Right renal pelvis (tissue), 4 donors: ENCODE data around the gene C2orf80. TPM values are rescaled to one million over a fixed set of nuclear protein-coding genes. Genes with fewer than 3 reads are reported as not detected.
A peak's percentile ranks its signal among the peaks of the same experiment; 100 is the strongest.
"Not testable (repeated sequence)": the region's sequence is repeated elsewhere in the genome, so short reads cannot be mapped to it uniquely, and the experiment has no call there.

Experiments
- DNase-seq, 4 donors: peaks; one replicate each; pipeline ENCODE4 v3.0.0-alpha.2; 2013; ENCODE audit warnings: low read depth in 4 of 4, low spot score in 3 of 4, missing footprints in 1 of 4
- polyA plus RNA-seq, 4 donors: library from polyadenylated mRNA; unstranded; fragments of 120-200 nt; gene quantifications; one replicate each; pipeline ENCODE4 v1.2.1, GENCODE V29; 2013; ENCODE audit not compliant: insufficient read length in 4 of 4

Gene C2orf80
- polyA plus RNA-seq, 4 donors, result 0.17 to 0.50 (median 0.31) TPM; not detected in 1

DNA sequence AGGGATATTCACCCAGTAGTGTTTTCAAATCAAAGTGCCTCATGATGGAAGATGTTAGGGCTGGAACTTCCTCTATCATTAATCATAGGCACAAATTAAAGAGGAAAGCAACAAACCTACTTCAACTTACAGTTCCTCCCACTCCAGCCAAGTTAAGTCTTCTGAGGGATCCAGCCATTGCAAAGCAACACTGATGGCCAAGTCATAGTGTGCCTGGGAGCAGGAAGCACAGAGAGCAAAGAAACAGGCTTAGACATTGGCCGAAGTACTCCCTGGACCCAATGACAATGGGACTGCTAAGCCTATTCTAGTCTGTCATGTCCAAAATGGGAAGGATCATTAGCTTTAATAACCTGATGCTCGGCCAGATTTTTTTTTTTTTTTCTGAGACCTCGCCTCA, 7.0 kb downstream of the C2orf80 start:
- no peak for DNase-seq

DNA sequence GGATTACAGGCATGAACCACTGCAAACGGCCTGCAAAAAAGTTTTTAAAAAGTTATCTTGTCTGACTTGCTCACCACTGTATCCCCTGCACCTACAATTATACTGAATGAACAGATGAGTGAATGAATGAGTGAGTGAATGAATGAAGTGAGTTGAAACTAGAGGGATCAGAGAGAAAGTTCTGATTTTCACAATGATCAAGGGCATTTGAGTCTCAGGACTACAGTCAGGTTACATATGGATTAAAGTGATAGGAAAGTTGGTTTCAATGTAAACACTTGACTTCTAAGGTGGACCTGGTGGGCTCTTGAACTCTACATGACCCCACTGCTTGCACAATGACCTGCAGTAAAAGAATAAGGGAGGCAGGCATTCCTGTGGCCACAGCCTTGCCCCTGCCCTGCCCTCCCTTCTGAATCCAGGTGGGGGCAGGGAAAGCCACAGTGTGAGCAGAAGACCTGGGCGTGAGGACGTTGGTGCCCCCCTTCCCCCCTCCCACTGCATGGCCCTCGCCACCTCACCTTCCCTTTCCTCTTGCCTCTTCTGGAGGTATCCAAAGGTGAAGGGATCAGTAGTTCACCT, 10.7 kb downstream of the C2orf80 start:
- DNase-seq, result no peak

DNA sequence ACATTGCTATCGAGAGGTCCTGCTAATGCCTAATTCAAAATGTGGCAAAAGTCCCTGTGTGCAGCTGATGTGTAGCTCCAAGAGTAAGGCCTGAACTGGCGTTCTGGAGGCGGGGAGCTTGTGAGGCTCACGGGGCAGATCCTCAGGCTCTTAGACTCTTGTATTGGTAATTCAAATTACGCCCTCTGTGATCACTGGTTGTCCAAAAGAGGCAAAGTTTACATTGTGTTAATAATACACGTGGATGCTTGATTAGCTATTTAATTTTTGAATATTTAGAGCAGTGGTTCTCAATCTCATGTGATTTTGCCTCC, 14.0 kb downstream of the C2orf80 start:
- no peak for DNase-seq

DNA sequence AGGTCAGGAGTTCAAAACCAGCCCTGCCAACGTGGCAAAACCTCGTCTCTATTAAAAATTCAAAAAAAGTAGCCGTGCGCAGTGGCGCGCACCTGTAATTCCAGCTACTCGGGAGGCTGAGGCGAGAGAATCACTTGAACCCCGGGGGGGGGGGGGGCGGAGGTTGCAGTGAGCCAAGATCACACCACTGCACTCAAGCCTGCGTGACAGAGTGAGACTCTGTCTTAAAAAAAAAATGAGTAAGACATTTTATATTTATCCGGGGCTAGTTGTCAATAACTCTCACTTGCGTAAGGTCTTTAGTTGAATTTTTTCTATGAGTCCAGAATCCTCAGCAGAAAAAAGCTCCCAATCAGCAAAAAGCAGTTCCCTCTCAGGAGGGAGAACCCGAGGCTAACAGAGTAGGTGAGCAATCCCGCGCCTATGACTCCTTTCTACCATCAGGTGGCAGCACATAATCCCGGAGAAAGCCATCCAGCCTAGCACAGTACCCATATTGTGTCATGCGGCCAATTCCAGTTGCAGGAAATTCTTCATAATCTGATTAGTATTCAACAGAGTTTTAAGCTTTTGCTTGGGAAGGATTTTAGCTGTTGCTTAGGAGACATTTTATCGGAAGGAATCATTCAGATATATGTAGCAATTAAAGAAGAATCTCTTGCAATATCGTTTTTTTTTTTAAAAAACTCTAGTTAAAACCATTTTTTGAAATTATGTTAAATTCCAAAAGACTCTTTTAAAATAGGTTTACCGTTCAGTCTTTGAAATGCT, 14.6 kb downstream of the C2orf80 start:
- DNase-seq, result peak; percentile 66 to 72 (median 67)

DNA sequence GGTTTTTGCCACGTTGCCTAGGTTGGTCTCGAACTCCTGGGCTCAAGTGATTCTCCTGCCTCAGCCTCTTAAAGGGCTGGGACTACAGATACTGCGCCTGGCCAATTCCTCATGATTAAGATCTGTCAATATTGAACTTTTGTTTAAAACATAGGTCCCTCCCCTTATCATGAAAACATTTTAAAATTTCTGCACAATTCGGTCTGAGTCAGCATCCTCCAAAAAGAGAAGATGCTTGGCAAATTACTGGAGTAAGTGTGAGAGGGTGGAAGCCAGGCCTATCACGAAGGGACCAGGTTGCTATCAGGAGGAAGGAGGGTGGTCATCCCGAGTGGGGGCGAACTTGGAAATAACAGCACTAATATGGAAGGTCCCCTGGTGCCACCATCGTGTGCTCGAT, 15.7 kb downstream of the C2orf80 start:
- no peak for DNase-seq

DNA sequence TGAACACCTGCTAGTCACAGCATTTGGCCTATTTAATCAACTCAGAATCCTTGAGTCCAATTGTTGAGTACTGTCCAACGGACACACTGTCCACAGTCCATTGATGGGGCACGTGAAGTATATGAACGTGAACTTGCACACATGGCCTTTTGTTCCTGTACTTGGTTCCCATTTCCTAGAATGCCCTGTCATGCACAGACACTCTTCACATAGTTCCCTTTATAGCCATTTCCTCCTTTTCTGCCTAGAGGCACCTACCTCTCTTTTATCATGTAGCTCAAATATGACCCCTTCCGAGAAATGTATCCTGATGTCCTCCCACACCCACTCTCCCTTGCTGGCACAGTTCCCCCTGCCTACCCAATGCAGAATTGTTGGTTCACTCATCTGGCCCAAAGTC, 17.7 kb downstream of the C2orf80 start:
- no peak for DNase-seq

DNA sequence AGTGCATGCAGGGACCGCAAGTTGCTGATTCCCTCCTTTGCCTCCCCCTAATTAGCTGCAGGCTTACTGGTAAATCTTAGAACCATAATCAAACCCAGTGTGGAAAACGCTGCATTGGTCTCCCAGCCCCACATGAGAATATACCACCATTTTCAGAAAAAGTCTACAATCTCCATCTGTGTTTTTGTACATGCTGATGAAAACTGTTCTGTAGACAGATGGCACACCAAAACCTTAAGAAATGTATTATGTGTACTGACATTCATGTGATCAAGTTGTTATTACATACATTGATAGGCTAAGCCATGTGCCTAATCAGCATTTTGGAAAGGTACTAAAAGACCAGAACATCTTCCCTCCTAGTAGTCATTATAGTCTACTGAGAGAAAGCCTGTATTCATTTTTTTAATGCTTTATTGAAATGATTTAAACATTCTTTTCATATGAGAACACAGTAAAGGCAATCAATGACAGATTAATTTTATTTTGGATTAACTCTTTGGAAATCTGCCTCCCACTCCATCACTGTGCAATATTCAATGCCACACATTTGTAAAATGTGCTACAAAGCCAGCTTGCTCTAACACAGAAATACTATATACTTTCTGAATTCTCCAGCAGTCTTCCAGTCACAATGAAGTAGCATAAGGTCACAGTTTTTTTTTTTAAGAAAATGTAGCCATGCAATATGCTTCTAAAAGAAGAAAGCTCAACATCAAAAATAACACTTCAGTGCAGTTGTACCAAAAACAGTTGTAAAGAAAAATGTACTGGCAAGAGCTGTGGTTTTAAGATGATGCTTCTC, 24.7 kb downstream of the C2orf80 start:
- no peak for DNase-seq

DNA sequence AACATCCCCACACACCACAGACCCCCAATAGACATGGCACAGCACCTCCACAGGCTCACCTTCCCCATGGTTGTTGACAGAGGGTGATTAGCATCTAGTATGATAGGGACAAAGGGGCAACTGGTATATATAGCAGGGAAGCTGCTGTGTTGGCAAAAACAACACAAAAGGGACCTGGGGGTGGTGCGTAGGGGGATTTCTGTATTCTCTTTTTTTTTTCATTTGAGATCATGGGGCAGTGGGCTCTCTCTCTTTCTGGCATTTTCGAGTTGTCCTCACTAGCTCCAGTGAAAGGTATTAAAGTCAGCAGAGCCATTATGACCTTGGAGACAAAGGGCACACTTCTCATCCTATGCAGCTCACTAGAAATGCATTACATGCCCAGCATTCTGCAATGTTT, 26.3 kb downstream of the C2orf80 start, which contains the start of gene CRYGA:
TSS of gene CRYGA (minus strand) at position 101 of the 400 bp plus-strand sequence. CDS start at position 68, 33 bp downstream.
- DNase-seq, result no peak

DNA sequence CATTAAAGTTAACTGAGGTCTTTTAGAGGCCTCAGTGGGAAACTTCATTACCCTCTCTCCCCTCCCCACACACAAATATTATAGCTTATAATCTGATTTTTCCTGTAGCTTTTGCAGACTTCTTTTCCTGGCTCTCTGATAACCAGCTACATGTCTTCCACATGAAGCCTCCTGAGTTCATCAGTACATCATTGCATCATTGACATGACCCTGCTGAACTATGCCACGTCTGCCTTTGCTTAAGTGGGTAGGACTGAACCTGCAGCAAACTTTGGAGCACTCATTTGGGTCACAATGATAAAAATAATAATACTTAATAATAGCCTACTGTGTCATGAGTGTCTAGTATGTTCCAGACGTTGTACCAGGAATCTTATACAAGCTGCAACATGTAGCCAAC, 33.4 kb downstream of the C2orf80 start:
- DNase-seq, result no peak

DNA sequence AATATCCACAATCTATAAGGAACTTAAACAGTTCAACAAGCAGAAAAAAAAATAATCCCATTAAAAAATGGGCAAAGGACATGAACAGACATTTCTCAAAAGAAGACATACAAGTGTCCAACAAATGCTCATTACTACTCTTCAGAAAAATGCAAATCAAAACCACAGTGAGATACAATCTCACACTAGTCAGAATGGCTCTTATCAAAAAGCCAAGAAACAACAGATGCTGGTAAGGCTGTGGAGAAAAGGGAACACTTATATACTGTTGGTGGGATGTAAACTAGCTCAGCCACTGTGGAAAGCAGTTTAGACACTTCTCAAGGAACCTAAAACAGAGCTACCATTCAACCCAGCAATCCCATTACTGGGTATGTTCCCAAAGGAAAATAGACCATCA, 36.7 kb downstream of the C2orf80 start:
- no peak for DNase-seq

DNA sequence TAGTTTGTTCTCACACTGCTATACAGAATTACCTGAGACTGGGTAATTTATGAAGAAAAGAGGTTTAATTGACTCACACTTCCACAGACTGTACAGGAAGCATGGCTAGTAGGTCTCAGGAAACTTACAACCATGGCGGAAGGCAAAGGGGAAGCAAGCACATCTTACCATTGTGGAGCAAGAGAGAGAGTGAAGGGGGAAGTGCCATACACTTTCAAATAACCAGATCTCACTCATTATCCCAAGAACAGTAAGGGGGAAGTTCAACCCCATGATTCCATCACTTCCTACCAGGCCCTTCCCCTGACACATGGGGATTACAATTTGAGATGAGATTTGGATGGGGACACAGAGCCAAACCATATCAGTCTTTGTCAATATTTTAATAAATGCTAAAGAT, 38.9 kb downstream of the C2orf80 start:
- DNase-seq, result no peak

DNA sequence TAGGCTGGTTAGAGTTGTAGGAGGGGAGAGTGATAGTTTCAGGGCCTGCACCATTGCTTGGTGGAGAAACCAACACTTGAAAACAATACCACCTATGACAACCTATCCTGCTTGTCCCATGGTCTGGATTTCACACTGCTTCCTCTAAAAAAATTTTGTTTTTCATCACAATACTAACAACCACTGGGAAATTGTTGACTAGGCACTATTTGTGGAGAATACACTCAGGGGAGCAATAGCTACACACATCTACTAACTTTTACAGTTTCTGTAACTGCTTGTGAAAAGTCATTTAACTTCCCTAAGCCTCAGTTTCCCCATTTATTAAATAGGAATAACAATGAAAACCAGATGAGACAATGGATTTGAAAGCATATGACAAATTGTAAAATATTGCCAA, 39.7 kb downstream of the C2orf80 start:
- no peak for DNase-seq

DNA sequence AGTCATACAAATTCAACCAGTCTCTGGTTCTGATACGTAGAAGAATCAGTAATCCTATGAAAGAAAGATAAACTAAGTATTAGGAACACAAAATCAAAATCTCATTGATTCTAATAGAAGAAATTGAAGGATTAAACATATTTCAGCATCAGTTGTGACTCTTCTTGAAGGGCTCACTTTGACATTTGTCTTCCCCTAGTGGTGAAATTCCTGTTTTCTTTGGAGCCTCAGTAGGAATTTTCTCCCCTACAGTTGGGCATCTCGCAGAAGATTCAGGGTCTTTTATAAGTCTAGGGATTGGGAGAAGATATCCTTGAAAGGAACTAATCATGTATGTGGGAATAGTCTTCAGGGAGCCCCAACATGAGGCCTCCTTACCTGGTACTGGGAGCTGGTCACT, 41.0 kb downstream of the C2orf80 start:
- DNase-seq, result no peak

DNA sequence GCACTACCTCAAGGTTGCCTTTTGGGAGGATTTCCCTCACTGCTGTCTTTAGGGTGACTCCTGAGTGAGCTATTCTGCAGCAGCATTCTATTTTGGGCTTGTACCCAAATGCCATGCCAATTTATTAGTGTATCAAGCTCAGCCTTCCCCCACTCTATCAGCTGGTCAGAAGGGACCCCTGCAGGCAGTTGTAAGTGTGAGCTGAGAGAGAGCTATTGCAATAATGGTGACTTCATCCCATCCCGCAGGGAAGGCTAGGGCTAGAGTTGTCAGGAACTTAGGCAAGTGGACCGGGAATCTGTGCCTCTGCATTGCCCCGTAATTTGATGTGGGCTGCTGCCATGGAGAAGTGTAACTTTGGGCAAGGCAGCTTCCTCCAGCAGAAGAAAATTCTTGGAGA, 42.1 kb downstream of the C2orf80 start:
- no peak for DNase-seq

DNA sequence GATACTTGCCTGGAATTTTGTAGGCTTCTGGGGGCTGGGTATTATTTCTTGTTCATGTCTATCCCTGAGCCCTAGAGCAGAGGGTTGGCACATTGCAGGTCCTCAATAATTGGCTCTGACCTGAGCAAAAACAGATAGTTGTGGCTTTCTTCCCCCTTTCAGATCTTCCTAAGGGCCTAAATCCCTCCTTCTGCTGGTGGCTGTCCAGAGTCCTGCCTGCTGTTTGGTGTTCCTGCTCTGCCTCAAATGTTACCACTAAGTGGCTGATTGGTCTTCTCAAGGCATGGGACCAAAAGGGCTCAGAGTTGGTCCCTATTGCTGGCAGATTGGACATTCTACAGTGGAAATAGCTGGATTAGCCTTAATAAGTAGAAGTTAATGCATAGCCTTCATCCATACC, 42.8 kb downstream of the C2orf80 start:
- no peak for DNase-seq

DNA sequence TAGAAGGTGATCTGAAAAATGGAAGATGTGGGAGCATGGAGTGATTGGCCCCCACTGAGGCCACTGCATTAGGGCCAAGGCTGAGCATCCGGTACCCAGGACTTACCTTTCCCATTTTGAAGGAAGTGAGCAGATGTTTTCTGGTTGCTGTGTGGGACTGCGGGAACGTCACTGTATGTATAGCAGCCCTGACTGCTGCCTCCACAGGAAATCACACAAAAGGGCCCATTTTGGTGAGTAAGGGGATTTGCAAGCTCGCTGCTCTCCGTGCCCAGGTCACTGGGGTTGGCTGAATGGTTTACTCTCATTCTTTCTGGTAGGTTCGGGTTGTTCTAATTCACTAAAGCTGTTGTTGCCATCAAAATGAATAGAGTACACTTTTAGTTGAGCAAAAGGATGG, 43.8 kb downstream of the C2orf80 start, which contains the start of gene CRYGB:
TSS of gene CRYGB (minus strand) at position 153 of the 400 bp plus-strand sequence. CDS start at position 115, 38 bp downstream.
- no peak for DNase-seq

DNA sequence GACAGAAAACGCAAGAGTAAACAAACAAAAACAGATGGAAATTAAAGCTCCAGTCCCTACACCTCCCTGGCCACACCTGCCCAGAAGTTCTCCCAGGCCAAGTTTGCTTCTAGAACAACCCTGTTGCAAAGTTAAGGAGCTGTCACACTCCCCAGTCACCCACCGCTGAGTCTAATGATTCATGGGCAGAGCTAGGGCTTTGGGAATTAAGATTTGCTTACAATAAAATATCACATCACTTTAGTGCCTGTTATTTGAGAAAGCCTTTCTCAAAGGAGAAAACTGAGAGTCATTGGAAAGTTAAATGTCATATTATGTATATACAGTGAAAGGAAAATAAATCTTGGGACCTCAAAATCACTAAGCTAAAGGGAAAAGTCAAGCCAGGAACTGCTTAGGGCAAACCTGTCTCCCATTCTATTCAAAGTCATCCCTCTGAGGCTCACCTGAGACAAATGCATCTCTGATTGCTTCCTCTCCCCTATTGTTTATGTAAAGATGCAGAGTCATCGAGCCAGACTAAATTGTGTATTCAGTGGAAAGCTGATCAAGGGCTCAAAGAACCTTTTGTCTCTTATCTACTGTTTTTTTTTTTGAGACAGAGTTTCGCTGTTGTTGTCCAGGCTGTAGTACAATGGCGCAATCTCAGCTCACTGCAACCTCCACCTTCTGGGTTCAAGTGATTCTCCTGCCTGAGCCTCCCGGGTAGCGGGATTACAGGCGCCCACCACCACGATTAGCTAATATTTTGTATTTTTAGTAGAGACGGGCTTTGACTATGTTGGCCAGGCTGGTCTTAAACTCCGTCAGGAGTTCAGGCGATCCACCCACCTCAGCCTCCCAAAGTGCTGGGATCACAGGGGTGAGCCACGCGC, 46.7 kb downstream of the C2orf80 start:
- no peak for DNase-seq

DNA sequence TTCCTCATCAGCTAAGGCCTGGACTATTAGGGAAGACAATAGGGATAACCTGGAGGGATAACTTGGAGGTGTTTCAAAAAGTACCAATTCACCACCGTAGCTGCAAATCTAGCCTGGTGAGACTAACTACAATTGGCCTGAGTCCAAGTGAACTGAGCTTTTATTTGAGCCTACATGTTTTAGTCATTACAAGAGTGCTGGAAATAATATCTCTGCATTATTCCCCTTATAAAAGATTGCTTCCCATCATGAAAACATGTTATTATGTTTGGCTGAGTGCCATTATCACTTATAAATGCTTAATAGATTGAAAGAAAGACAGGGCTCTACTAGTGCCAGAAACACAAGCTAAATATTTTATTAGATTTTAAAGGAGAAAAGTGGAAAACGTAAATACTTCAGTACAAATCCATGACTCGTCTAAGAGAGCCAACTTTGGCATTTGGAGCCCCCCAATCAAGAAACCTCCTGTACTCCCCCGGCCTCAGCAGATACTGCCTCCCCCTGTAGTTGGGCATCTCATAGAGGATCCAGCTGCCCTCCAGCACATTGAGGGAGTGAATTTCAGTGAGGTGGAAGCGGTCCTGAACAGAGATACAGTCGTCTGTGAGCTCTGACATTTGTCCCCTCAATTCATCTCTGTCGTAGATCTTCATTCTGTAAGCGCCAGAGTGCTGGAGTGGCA, 47.4 kb downstream of the C2orf80 start:
- no peak for DNase-seq

DNA sequence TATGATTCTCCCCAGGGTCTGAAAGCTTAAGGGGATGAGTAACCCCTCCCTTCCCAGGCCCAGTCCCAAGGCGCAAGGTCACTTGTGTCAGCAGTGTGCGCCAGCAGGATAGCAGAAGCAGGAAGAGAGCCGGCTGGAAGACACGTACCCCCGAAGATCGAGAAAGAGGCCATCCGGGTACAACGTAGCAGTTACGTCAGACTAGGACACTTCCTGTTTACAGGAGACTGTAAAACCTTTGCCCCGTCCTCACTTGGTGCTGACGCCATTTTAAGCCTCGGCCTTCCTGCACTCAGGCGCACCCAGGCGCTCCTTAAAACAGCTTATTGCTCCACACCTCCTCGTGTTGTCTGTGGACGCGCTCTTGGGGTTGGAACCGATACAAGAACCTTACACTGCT, 50.4 kb downstream of the C2orf80 start:
- no peak for DNase-seq

DNA sequence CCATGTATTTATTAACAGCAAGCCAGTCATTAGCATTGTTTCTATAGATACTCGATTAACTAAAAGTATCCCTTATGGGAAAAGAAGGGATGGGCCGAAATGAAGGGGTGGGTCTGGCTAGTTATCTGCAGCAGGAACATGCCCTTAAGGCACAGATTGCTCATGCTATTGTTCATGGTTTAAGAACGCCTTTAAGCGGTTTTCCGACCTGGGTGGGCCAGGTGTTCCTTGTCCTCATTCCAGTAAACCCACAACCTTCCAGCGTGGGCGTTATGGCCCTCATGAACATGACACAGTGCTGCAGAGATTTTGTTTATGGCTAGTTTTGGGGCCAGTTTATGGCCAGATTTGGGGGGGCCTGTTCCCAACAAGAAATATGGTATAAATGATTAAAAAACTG, 51.5 kb downstream of the C2orf80 start:
- not testable (repeated sequence) for DNase-seq
